Cerebellar nuclear complex (tissue), 1 donor: Measurements from ENCODE around the gene PAX7.

Experiments
- DNase-seq, 2 experiments: peaks; one replicate each; lab custom pipeline; 2025; lab: John Stamatoyannopoulos, UW

PAX7 gene

GRCh38 chr1:18641005-18641941 is 10.6 kb downstream of the PAX7 start:
- no peak for DNase-seq

- no peak for DNase-seq
Measured at GRCh38 chr1:18642278-18643095, 11.8 kb downstream of the PAX7 start.

- no peak for DNase-seq
Measured at GRCh38 chr1:18643154-18644012, 12.7 kb downstream of the PAX7 start.

GRCh38 chr1:18644013-18644399 is 13.4 kb downstream of the PAX7 start:
- no peak for DNase-seq

- no peak for DNase-seq
Measured at GRCh38 chr1:18644446-18644845, 13.8 kb downstream of the PAX7 start.

DNA sequence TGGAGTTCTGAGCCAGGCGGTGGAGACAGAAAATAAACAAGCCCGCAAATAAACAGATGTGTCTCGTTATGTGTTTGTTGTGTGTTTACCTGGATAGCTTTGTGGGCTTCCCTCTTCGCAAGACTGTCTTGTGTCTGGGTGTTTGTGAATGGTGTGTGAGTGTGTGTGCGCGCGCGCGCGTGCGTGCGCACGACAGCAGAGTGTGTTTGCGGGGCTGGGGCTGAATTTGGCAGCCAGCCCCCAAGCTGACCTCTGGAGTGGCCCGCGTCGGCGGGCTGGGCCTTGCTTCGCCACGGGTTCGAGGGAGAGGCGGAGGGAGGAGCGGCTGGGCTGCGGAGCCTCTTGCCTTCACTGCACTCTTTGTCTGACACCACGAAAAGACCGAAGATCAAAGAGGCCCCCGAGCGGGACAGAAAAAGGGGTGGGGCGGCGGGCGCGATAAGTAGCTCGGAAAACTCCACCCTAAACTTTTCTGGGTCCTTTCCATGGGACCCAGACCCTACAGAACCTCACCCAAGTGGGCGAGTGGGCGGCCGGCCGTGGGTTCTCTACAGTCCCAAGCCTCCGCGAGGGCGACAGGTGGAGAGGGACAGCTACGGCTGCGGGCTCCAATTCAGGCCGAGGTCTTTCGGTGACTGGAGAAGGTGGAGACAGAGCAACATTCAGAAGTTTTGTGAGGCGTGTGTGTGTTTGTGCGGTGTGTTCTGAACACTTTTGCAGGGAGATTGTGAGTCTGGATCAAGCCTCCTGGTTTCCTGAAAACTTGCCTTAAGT is 14.5 kb downstream of the PAX7 start:
- no peak for DNase-seq

DNA sequence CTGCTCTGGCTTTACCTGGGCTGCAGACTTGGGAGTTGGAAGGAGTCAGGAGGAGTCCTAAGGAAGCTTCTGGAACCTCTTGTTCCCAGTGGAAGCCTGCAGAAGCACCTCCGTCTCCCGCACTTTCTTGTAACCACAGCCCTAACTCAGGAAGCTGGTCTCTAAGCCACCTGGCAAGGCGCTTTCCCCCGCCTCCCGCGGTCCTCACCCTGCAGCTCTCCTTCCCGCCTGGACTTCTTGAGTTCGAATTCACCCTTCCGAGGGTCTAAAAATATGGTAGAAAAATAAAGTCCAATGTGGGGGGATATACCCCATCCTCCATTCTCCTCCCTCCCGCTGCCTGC is 15.1 kb downstream of the PAX7 start:
- no peak for DNase-seq

DNA sequence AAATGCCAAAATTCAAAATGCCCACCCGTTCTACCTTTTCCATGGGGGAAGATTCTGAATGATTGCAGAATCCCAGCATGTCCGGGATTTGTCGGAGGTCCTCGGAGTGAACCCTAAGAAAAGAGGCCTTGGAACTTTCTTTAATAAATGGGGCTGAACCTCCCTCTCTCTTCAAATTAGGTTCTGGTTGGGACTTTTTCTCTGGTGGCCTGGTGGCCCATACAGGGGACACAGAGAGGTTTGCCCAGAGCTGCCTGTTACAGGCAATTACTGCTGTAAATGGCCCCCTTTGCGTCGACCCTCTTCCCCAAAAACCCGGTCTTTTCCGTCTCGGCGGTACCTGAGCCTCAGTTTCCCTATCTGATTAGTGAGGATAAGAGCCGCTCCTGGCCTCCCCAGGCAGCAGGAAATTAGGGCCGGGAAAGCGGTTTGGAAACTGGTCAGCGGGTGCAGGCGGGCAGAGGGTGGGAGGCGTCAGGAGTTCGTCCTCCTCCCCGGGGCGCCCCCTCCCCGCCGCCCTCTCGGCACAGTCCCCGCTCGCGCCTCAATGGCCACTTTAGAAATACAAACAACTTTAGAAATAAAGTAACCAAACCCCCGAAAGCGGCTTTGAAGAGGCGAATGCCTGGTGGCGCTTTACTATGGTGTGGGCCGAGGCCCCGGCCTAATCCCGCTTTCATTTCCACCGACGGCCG is 15.6 kb downstream of the PAX7 start:
- no peak for DNase-seq

- DNase-seq: no peak
Measured at GRCh38 chr1:18646786-18647410, 16.3 kb downstream of the PAX7 start.

GRCh38 chr1:18647681-18648214 is 17.1 kb downstream of the PAX7 start:
- no peak for DNase-seq

- no peak for DNase-seq
Measured at GRCh38 chr1:18649693-18650370, 19.2 kb downstream of the PAX7 start.

- no peak for DNase-seq
Measured at GRCh38 chr1:18651713-18652112, 21.1 kb downstream of the PAX7 start.

DNA sequence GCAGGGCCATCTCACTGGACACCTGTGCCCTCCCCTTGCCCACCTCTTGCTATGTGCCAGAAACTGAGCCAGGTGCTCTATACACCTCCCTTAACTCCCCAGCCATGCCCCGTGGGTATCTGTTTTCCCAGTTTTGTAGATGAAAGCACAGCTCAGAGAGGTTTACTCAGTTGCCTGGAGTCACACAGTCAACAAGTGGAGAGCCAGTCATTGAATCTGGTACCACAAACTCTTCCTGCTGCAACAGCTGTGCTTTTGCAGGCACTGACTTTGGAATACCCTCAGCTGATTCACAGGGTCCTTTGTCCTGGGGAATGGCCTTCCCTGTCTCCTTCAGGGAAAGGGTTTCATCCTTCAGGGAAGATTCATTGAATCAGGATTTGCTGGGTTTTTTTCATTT is 22.1 kb downstream of the PAX7 start:
- no peak for DNase-seq

DNA sequence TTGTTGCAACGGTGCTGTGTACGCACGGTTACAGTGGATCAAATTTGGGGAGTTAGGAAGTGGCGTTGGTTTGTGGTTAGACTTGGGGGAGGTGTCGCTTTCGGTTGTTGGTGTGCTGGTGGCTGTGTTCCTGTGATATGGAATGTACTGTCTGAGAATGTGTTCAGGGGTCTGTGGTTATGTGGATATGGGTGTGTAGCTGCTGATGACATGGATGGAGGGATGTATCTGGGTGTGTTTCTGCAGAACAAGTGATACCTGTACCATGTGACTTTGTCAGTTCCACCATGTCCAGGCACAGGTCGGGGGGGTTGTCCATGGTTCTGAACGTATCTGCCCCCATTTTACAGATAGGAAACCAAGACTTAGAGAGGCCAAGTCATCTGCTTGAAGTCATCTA is 22.7 kb downstream of the PAX7 start:
- DNase-seq: no peak

DNA sequence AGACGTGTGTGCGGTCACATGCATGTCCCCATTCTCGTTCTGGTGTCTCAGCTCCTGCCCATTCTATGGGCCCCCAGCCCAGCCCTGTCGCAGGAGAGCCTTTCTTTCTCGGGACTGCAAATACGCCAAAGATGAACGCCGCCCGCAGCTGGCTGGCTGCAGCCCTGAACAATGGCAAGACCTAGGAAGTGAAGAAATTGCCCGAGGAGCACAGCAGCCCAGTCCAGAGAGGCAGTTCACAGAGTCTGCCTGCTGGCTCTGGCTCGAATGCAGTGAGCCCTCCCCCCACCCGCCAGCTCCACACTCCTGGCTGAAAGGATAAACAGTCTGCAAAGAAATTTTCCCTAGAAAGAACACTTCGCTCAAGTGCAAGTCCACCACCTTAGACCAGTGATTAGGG is 23.3 kb downstream of the PAX7 start:
- DNase-seq: no peak

DNA sequence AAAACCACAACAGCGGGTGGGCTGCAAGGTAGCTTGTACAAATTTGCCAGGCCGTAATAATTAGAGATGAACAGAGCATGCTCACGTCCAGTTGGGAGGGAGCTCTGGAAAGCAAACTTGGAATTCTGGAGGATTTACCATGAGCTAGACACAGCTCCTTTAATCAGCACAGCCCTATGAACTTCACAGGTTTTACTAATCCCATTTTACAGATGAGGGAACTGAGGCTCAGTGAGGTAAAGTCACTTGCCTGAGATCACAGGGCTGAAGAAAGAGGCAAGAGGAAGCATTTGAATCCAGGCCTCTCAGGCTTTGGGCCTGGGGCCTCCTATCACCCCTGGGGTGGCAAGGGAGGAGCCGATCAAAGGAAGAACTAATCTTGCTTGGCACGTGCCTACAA is 24.0 kb downstream of the PAX7 start:
- DNase-seq: no peak

- no peak for DNase-seq
Measured at GRCh38 chr1:18657506-18658201, 27.0 kb downstream of the PAX7 start.

DNA sequence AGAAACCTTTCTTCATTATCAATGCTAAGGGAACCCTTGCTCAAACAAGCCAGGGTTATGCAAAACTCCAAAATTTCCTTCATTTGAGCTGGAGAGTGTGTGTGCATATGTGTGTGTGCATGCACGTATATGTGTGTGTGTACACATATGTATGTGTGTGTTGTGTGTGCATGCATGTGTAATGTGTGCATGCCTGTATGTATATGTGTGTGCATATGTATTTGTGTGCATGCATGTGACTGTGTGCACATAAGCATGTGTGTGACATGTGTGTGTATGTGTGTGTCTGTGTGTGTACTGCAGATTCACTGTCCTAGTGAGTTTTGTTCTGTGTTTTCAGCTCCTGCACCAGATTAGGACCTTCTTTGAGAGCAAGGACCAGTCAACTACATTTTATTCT is 28.2 kb downstream of the PAX7 start:
- DNase-seq: no peak
